Neuronal stem cell (in vitro differentiated cells): ENCODE measurements around the gene TRIM37.

Source experiments
- DNase-seq: peaks from one replicate; pipeline ENCODE4 v3.0.0-alpha.2; 2013; ENCODE audit warnings: low spot score
- H2AFZ ChIP-seq: one replicate; pipeline ENCODE4 v1.6.1; 2013; ENCODE audit warnings: mild to moderate bottlenecking, low read length, inconsistent platforms
- H2AK5ac ChIP-seq: 2 replicates; pipeline ENCODE4 v1.6.1; 2013; ENCODE audit warnings: low read depth, mild to moderate bottlenecking, inconsistent platforms, low read length, moderate library complexity, mixed read lengths
- H2BK120ac ChIP-seq: 2 replicates; pipeline ENCODE4 v1.6.1; 2013; ENCODE audit warnings: low read depth, mild to moderate bottlenecking, inconsistent platforms, low read length, moderate library complexity, mixed read lengths
- H2BK12ac ChIP-seq: one replicate; pipeline ENCODE4 v1.6.1; 2013; ENCODE audit warnings: low read length, inconsistent platforms
- H2BK15ac ChIP-seq: 2 replicates; pipeline ENCODE4 v1.6.1; 2013; ENCODE audit warnings: mild to moderate bottlenecking, low read length, inconsistent platforms, mixed read lengths
- H2BK5ac ChIP-seq: one replicate; pipeline ENCODE4 v1.6.1; 2013; ENCODE audit warnings: inconsistent platforms, mild to moderate bottlenecking, low read length, moderate library complexity
- H3K14ac ChIP-seq: one replicate; pipeline ENCODE4 v1.6.1; 2013; ENCODE audit warnings: low read length, inconsistent platforms
- H3K18ac ChIP-seq: 2 replicates; pipeline ENCODE4 v1.6.1; 2013; ENCODE audit warnings: low read length, inconsistent platforms
- H3K23ac ChIP-seq: 2 replicates; pipeline ENCODE4 v1.6.1; 2013; ENCODE audit warnings: low read depth, mild to moderate bottlenecking, mixed read lengths, low read length, inconsistent platforms; ENCODE audit not compliant: poor library complexity
- H3K27ac ChIP-seq: replicated peaks from 3 replicates; pipeline ENCODE4 v1.5.1; 2013; ENCODE audit warnings: low read length, inconsistent platforms
- H3K27me3 ChIP-seq, 3 experiments: 2 replicates each; pipeline ENCODE4 v1.6.1; 2013; ENCODE audit warnings: low read length in 3 of 3, mild to moderate bottlenecking in 2 of 3, inconsistent platforms in 1 of 3, low read depth in 1 of 3, mixed read lengths in 1 of 3, moderate library complexity in 1 of 3; ENCODE audit not compliant: control insufficient read depth in 3 of 3, insufficient read depth in 3 of 3
- H3K36me3 ChIP-seq, 2 donors: replicated peaks in 1 of 2; 2 replicates each; pipeline ENCODE4 v1.6.1; 2013; ENCODE audit warnings: low read length in 2 of 2; ENCODE audit not compliant: control insufficient read depth in 2 of 2, insufficient read depth in 2 of 2
- H3K4ac ChIP-seq: 2 replicates; pipeline ENCODE4 v1.6.1; 2013; ENCODE audit warnings: inconsistent platforms, mild to moderate bottlenecking, low read length, moderate library complexity
- H3K4me1 ChIP-seq, 2 donors: 1 replicate in 1 of 2; 2 replicates in 1 of 2; pipeline ENCODE4 v1.6.1; 2013; ENCODE audit warnings: low read length in 2 of 2, low read depth in 1 of 2; ENCODE audit not compliant: control insufficient read depth in 2 of 2, insufficient read depth in 1 of 2
- H3K4me2 ChIP-seq: one replicate; pipeline ENCODE4 v1.6.1; 2013; ENCODE audit warnings: mild to moderate bottlenecking, low read length, inconsistent platforms; ENCODE audit not compliant: insufficient read depth, poor library complexity, severe bottlenecking
- H3K4me3 ChIP-seq, 2 donors: 2 replicates each; pipeline ENCODE4 v1.5.1; 2013; ENCODE audit warnings: low read length in 2 of 2, mild to moderate bottlenecking in 2 of 2, inconsistent platforms in 1 of 2, moderate library complexity in 1 of 2
- H3K79me1 ChIP-seq: one replicate; pipeline ENCODE4 v1.6.1; 2013; ENCODE audit warnings: low read depth, mild to moderate bottlenecking, inconsistent platforms, low read length, moderate library complexity
- H3K9ac ChIP-seq: one replicate; pipeline ENCODE4 v1.6.1; 2013; ENCODE audit warnings: mild to moderate bottlenecking, low read depth, low read length, inconsistent platforms; ENCODE audit not compliant: poor library complexity
- H3K9me3 ChIP-seq, 2 donors: replicated peaks in 1 of 2; 2 replicates each; pipeline versions ENCODE3 to v1.6.1; 2013; ENCODE audit warnings: low read length in 2 of 2, mild to moderate bottlenecking in 2 of 2, inconsistent platforms in 1 of 2, low read depth in 1 of 2, mixed read lengths in 1 of 2, moderate library complexity in 1 of 2; ENCODE audit not compliant: control insufficient read depth in 2 of 2, insufficient read depth in 1 of 2
- H4K8ac ChIP-seq: one replicate; pipeline ENCODE4 v1.6.1; 2013; ENCODE audit warnings: low read depth, mild to moderate bottlenecking, inconsistent platforms, low read length, moderate library complexity
- H4K91ac ChIP-seq: one replicate; pipeline ENCODE4 v1.6.1; 2013; ENCODE audit warnings: low read length, low read depth, mild to moderate bottlenecking, inconsistent platforms; ENCODE audit not compliant: poor library complexity
- WGBS, 2 donors: extraction: QIAGEN DNeasy Blood & Tissue Kit; methylation state at CpG; one replicate each; pipeline ENCODE4 v1.1.7; 2013; ENCODE audit warnings: missing lambda C conversion rate in 2 of 2, mixed read lengths in 1 of 2; ENCODE audit not compliant: insufficient read length in 2 of 2, insufficient replicate concordance in 1 of 2; ENCODE audit errors: extremely low coverage in 2 of 2; 5-methylcytosine and 5-hydroxymethylcytosine counted together

TRIM37 gene

GRCh38 chr17:59126809-59127417 lies 20.2 kb upstream of the TRIM37 start:
- Histone ChIP-seq H2AK5ac (no peak overlapping the region), H3K9me3 (peaks cover 0 to 4% of the 10 kb centered on the region in 2 donors), H3K79me1 (peaks cover 2% of the 10 kb centered on the region), H3K4me2 (no peak overlapping the region), H3K4ac (no peak overlapping the region), H4K91ac (no peak overlapping the region), H4K8ac (no peak overlapping the region), H3K27ac (no peak overlapping the region), H3K9ac (no peak overlapping the region), H3K4me3 (no peak overlapping the region), H3K36me3 (peaks cover 7 to 94% of the 10 kb centered on the region in 2 donors), H3K27me3 (no peaks in the 10 kb centered on the region), H2BK5ac (no peak overlapping the region), H3K14ac (no peak overlapping the region), H2BK12ac (no peak overlapping the region), H3K4me1 (no peaks in the 10 kb centered on the region), H2BK15ac (no peak overlapping the region), H2BK120ac (no peak overlapping the region), H2AFZ (no peak overlapping the region), H3K18ac (no peak overlapping the region), H3K23ac (no peak overlapping the region)
- 100% methylated on average over 1 of the region's 3 CpGs for WGBS, 2 donors
- no peak for DNase-seq

DNA sequence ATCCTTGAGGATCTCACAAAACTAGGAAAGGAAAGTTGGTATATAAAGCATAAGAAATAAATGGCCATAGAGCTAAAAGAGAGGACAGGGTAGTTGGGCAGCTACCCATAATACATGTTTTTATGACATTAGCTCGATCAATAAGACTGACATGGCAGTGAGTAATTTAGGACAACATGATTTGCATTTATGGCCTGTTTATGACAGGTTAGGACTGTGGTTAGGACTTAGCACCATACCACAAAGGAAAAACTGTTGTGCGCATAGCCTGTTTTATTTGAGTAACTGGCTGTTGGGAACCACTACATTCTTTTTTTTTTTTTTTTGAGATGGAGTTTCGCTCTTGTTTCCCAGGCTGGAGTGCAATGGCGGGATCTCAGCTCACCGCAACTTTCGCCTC lies 18.0 kb upstream of the TRIM37 start:
- H3K36me3 ChIP-seq, result peaks cover 7 to 88% of the 10 kb centered on the region in 2 donors
- no peak overlapping the region for H4K8ac ChIP-seq
- H3K9me3 ChIP-seq, result peaks cover 0 to 4% of the 10 kb centered on the region in 2 donors
- H2AFZ ChIP-seq, result no peak overlapping the region
- H3K4me2 ChIP-seq, result no peak overlapping the region
- WGBS, 2 donors, result no CpG with 5 or more reads among the region's 6 CpGs
- H3K23ac ChIP-seq, result no peak overlapping the region
- H3K27ac ChIP-seq, result no peak overlapping the region
- H3K27me3 ChIP-seq, result no peaks in the 10 kb centered on the region
- H2BK15ac ChIP-seq, result no peak overlapping the region
- DNase-seq, result no peak
- H2AK5ac ChIP-seq, result no peak overlapping the region
- H2BK12ac ChIP-seq, result no peak overlapping the region
- H3K18ac ChIP-seq, result no peak overlapping the region
- H4K91ac ChIP-seq, result no peak overlapping the region
- H3K9ac ChIP-seq, result no peak overlapping the region
- H3K79me1 ChIP-seq, result peaks cover 2% of the 10 kb centered on the region
- no peak overlapping the region for H3K4ac ChIP-seq
- H3K4me3 ChIP-seq, result no peak overlapping the region
- no peaks in the 10 kb centered on the region for H3K4me1 ChIP-seq
- H2BK120ac ChIP-seq, result no peak overlapping the region
- H3K14ac ChIP-seq, result no peak overlapping the region
- no peak overlapping the region for H2BK5ac ChIP-seq

DNA sequence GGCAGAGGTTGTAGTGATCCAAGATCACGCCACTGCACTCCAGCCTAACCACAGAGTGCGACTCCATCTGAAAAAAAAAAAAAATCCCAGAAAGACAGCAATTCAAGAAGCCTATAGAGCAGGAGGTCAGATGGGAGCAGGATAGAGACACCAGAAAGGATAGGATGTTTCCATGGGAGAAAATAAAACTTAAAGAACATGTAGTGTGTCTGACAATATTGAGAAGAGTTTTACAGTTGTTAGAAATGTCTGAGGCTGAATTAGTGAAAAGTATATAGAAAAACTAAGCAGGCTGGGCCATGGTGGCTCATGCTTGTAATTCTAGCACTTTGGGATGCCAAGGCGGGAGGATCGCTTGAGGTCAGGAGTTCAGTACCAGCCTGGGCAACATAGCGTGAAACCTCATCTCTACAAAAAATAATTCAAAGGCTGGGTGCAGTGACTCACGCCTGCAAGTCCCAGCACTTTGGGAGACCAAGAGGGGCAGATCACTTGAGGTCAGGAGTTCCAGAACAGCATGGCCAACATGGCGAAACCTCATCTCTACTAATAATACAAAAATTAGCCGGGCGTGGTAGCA lies 15.3 kb upstream of the TRIM37 start:
- no CpG with 5 or more reads among the region's 9 CpGs for WGBS, 2 donors
- Histone ChIP-seq H2AK5ac (no peak overlapping the region), H3K4me1 (no peaks in the 10 kb centered on the region), H3K27ac (no peak overlapping the region), H3K9ac (no peak overlapping the region), H2AFZ (no peak overlapping the region), H3K4me2 (no peak overlapping the region), H3K4me3 (no peak overlapping the region), H4K91ac (no peak overlapping the region), H3K23ac (no peak overlapping the region), H4K8ac (no peak overlapping the region), H3K18ac (no peak overlapping the region), H2BK5ac (no peak overlapping the region), H3K14ac (no peak overlapping the region), H3K4ac (no peak overlapping the region), H3K27me3 (no peaks in the 10 kb centered on the region), H3K79me1 (peaks cover 2% of the 10 kb centered on the region), H3K9me3 (peaks cover 0 to 7% of the 10 kb centered on the region in 2 donors), H2BK12ac (no peak overlapping the region), H2BK120ac (no peak overlapping the region), H3K36me3 (peaks cover 9 to 89% of the 10 kb centered on the region in 2 donors), H2BK15ac (no peak overlapping the region)
- no peak for DNase-seq

DNA sequence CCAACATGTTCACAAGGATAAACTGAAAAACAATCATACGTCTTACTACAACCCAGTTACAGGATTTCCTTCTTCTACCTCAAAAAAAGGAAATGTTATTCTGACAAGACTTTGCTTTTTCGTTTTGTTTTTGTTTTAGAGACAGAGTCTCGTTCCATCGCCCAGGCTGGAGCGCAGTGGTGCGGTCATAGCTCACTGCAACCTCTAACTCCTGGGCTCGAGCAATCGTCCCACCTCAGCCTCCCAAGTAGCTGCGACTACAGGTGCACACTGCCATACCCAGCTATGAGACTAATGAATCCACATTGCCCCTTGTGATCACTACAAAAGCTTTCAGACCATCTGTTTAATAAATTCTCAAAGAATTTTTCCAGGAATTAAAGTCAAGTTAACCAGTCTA lies 8.8 kb upstream of the TRIM37 start:
- Histone ChIP-seq H3K4me3 (no peak overlapping the region), H3K4me2 (no peak overlapping the region), H3K79me1 (no peaks in the 10 kb centered on the region), H3K23ac (no peak overlapping the region), H3K36me3 (peaks cover 8 to 97% of the 10 kb centered on the region in 2 donors), H2AFZ (no peak overlapping the region), H3K14ac (no peak overlapping the region), H3K18ac (no peak overlapping the region), H2BK5ac (no peak overlapping the region), H3K27ac (no peak overlapping the region), H3K4ac (no peak overlapping the region), H3K9me3 (peaks cover 0 to 3% of the 10 kb centered on the region in 2 donors), H3K4me1 (no peaks in the 10 kb centered on the region), H2BK120ac (no peak overlapping the region), H4K8ac (no peak overlapping the region), H4K91ac (no peak overlapping the region), H3K27me3 (no peaks in the 10 kb centered on the region), H3K9ac (no peak overlapping the region), H2BK12ac (no peak overlapping the region), H2AK5ac (no peak overlapping the region), H2BK15ac (no peak overlapping the region)
- no CpG with 5 or more reads among the region's 9 CpGs for WGBS, 2 donors
- DNase-seq, result no peak
